Thyroid gland (tissue), 4 donors: ENCODE results near the gene CELF4.

Experiments
- CTCF ChIP-seq, 6 experiments: fragments of 200-600 bp in 3 of 6; fragments of 450-650 bp in 3 of 6; sonication (generic) in 3 of 6; IDR thresholded peaks; one replicate each; pipeline ENCODE4 v1.5.1; 2016 to 2019; ENCODE audit warnings: antibody characterized with exemption in 6 of 6, mild to moderate bottlenecking in 2 of 6, inconsistent platforms in 1 of 6, moderate library complexity in 1 of 6
- POLR2A ChIP-seq, 2 donors: fragments of 450-650 bp; IDR thresholded peaks; one replicate each; pipeline ENCODE4 v1.6.1; 2017; ENCODE audit warnings: antibody characterized with exemption in 2 of 2, mild to moderate bottlenecking in 2 of 2, moderate library complexity in 1 of 2

- TF ChIP-seq CTCF (IDR thresholded peaks at IDR 0.05) (no peak), POLR2A (IDR thresholded peaks at IDR 0.05) (no peak)
Measured at GRCh38 chr18:37414816-37415215, 150.8 kb downstream of the CELF4 start.
